Heart right ventricle (tissue), 16 donors: ENCODE results near the gene TRIM66. TPM values are rescaled to one million over a fixed set of nuclear protein-coding genes. Genes with fewer than 3 reads are reported as not detected.

Experiments
- ATAC-seq, 8 donors: fragments of 200-7000 bp; cut with Tn5 transposase; one replicate each; pipeline ENCODE4 v1.9.1; 2020; ENCODE audit warnings: mild to moderate bottlenecking in 8 of 8, moderate library complexity in 8 of 8, moderate number of reproducible peaks in 1 of 8
- DNase-seq, 2 donors: peaks; one replicate each; pipeline ENCODE4 v3.0.0-alpha.2; 2020
- H3K27ac ChIP-seq, 10 donors: fragments of 200-600 bp; sonication (generic) in 2 of 10; one replicate each; pipeline versions ENCODE4 v1.5.0 to v1.8.0; 2020 to 2022; ENCODE audit warnings: mild to moderate bottlenecking in 3 of 10
- H3K27me3 ChIP-seq, 7 donors: fragments of 200-600 bp; one replicate each; pipeline ENCODE4 v1.8.0; 2021 to 2022; ENCODE audit warnings: mild to moderate bottlenecking in 2 of 7
- H3K36me3 ChIP-seq, 9 donors: fragments of 200-600 bp; sonication (generic) in 1 of 9; one replicate each; pipeline versions ENCODE4 v1.5.0 to v1.8.0; 2020 to 2022; ENCODE audit warnings: mild to moderate bottlenecking in 2 of 9
- H3K4me1 ChIP-seq, 9 donors: fragments of 200-600 bp; sonication (generic) in 1 of 9; one replicate each; pipeline versions ENCODE4 v1.5.0 to v1.8.0; 2020 to 2022; ENCODE audit warnings: mild to moderate bottlenecking in 4 of 9
- H3K4me3 ChIP-seq, 10 donors: fragments of 200-600 bp; sonication (generic) in 2 of 10; one replicate each; pipeline versions ENCODE4 v1.5.0 to v1.8.0; 2020 to 2022; ENCODE audit warnings: mild to moderate bottlenecking in 7 of 10, moderate library complexity in 2 of 10
- H3K9me3 ChIP-seq, 11 donors: fragments of 200-600 bp in 10 of 11; sonication (generic) in 2 of 11; one replicate each; pipeline versions ENCODE4 v1.5.0 to v1.8.0; 2013 to 2022; ENCODE audit warnings: mild to moderate bottlenecking in 2 of 11, control low read depth in 1 of 11, moderate library complexity in 1 of 11
- CTCF ChIP-seq, 9 donors: fragments of 200-600 bp; sonication (generic) in 2 of 9; IDR thresholded peaks; one replicate each; pipeline versions ENCODE4 v1.5.0 to v1.8.0; 2021 to 2022; ENCODE audit warnings: antibody characterized with exemption in 9 of 9, mild to moderate bottlenecking in 5 of 9, moderate library complexity in 1 of 9
- WGBS, 2 donors: extraction: QIAGEN DNeasy Blood & Tissue Kit; methylation state at CpG; one replicate each; pipeline ENCODE4 v1.1.7; 2013; ENCODE audit warnings: inconsistent platforms in 1 of 2; 5-methylcytosine and 5-hydroxymethylcytosine counted together
- intact Hi-C, 10 donors: fragments of 100-400 bp; cut with DNase I; formaldehyde crosslinking; loops; one replicate each; pipeline versions ENCODE4 v1.11.1 to v1.14.2; 2022
- polyA plus RNA-seq, 2 donors: library from polyadenylated mRNA; stranded (reverse); fragments of 200-250 nt; gene quantifications; one replicate each; pipeline ENCODE4 v1.2.3, GENCODE V29; 2013
- total RNA-seq, 10 donors: library from RNA; stranded (reverse); fragmentation: NEBNext Ultra II Directional in 3 of 10; extraction: Animal tissue kit (Norgen Biotek cat#: 25700) in 3 of 10; gene quantifications; one replicate each; pipeline versions ENCODE4 v1.2.1 to v1.2.4, GENCODE V29; 2021 to 2023
- donor health status: Arrhythmogenic right ventricular cardiomyopathy.
- donor health status: ischemic (EF 13 %, LVEDD 7.1; RV severe dilation, severe dysfunction).
- donor health status: healthy with polysubstance abuse.
- donor health status: DM: no; HTN: yes; CAD: no.
- donor health status: DM: no; HTN: no; CAD: no.
- donor health status: ischemic (EF 25% LVEDD 6.9; RV normal size, moderate dysfunction).
- donor health status: ischemic (EF 25% LVEDD 5.7; RV mildly dilated, moderate dysfunction).
- donor health status: healthy.
- donor health status: DM: yes; HTN: yes; CAD: no.
- donor health status: Ischemic cardiomyopathy.
- donor health status: ischemic (EF 35%, LVEDD 5.7; RV mildly dilated, moderate dysfunction).
- donor health status: nonischemic (EF 11% LVEDD 7.7; RV severe dilation, severe dysfunction).
- donor health status: DM: yes; HTN: yes; CAD: no.
- donor health status: PGD.
- donor health status: ischemic (EF 29% LVEDD 5.4; RV normal size, mild dysfunction).
- donor health status: nonischemic (EF 23%, LVEDD 6.1; RV moderate dilation, normal function).

TRIM66 gene
- total and polyA plus RNA-seq, 12 donors = 0.33 to 7.4 (median 2.8) TPM

GRCh38 chr11:8603696-8604077 is 78.8 kb downstream of the TRIM66 start:
- Histone ChIP-seq H3K9me3 (no peaks in the 10 kb centered on the region), H3K4me1 (peaks cover 0 to 12% (median 0%) of the 10 kb centered on the region in 9 donors), H3K27me3 (peaks cover 0 to 4% (median 0%) of the 10 kb centered on the region in 7 donors), H3K4me3 (no peak overlapping the region), H3K36me3 (no peaks in the 10 kb centered on the region), H3K27ac (no peak overlapping the region)
- WGBS, 2 donors = 75 to 78% methylated on average over 2 of the region's 2 CpGs
- ATAC-seq (peak in 1 of 8 donors; percentile 14), DNase-seq (no peak)
- intact Hi-C loops = loop anchor here in 2 of 10 donors (10.0 kb wide), 1 partner anchor 211 kb away; a partner anchor contains a TSS
- no peak for TF ChIP-seq CTCF (IDR thresholded peaks at IDR 0.05)

GRCh38 chr11:8601376-8602133 is 80.9 kb downstream of the TRIM66 start:
- 73 to 78% methylated on average over 9 of the region's 9 CpGs for WGBS, 2 donors
- peaks cover 0 to 2% (median 0%) of the 10 kb centered on the region in 7 donors for H3K27me3 ChIP-seq
- ATAC-seq (no peak), DNase-seq (no peak)
- no peak for TF ChIP-seq CTCF (IDR thresholded peaks at IDR 0.05)
- H3K4me1 ChIP-seq = peaks cover 0 to 12% (median 0%) of the 10 kb centered on the region in 9 donors
- intact Hi-C loops = loop anchor here in 2 of 10 donors (10.0 kb wide), 1 partner anchor 213 kb away; a partner anchor contains a TSS
- no peaks in the 10 kb centered on the region for H3K9me3 ChIP-seq
- H3K36me3 ChIP-seq = no peaks in the 10 kb centered on the region
- H3K4me3 ChIP-seq = no peak overlapping the region
- H3K27ac ChIP-seq = no peak overlapping the region

GRCh38 chr11:8598506-8598905 is 84.0 kb downstream of the TRIM66 start:
- H3K27me3 ChIP-seq = peaks cover 0 to 27% (median 17%) of the 10 kb centered on the region in 7 donors
- no peak for DNase-seq
- intact Hi-C loops = no loop called here
- TF ChIP-seq CTCF (IDR thresholded peaks at IDR 0.05) = no peak
- no peaks in the 10 kb centered on the region for H3K9me3 ChIP-seq
- no peak overlapping the region for H3K4me3 ChIP-seq
- H3K36me3 ChIP-seq = no peaks in the 10 kb centered on the region
- 91% methylated on average over 1 of the region's 1 CpG for WGBS, 2 donors
- no peak for ATAC-seq
- H3K4me1 ChIP-seq = peaks cover 0 to 12% (median 6%) of the 10 kb centered on the region in 9 donors
- H3K27ac ChIP-seq = no peak overlapping the region

- DNase-seq (no peak), ATAC-seq (peak in 2 of 8 donors; percentile 21 to 41)
- WGBS, 2 donors = 44 to 60% methylated on average over 3 of the region's 3 CpGs
- TF ChIP-seq CTCF (IDR thresholded peaks at IDR 0.05) = no peak
- Histone ChIP-seq H3K36me3 (no peaks in the 10 kb centered on the region), H3K9me3 (no peaks in the 10 kb centered on the region), H3K27ac (no peak overlapping the region), H3K4me3 (no peak overlapping the region), H3K27me3 (peaks cover 0 to 38% (median 23%) of the 10 kb centered on the region in 7 donors), H3K4me1 (peaks cover 0 to 12% (median 6%) of the 10 kb centered on the region in 9 donors)
- intact Hi-C loops = no loop called here
Observed at GRCh38 chr11:8597182-8597581, 85.3 kb downstream of the TRIM66 start.
